ENCODE data around the gene ZFYVE16. TPM values are rescaled to one million over a fixed set of nuclear protein-coding genes. Genes with fewer than 3 reads are reported as not detected.
A peak's percentile ranks its signal among the peaks of the same experiment; 100 is the strongest.

ZFYVE16 gene
- total and polyA plus RNA-seq, 4 donors, result 6.0 to 26.3 (median 11.6) TPM

GRCh38 chr5:80481019-80481893 is 73.4 kb downstream of the ZFYVE16 start:
- peaks cover 0 to 5% (median 2%) of the 10 kb centered on the region in 4 donors for H3K36me3 ChIP-seq (ENCODE audit: control insufficient read depth in 4 of 4, insufficient read depth in 3 of 4, low read depth in 1 of 4, low read length in 3 of 4)
- H3K9ac ChIP-seq (ENCODE audit: low read depth in 1 of 2, low read length in 2 of 2), result no peak overlapping the region
- no peaks in the 10 kb centered on the region for H3K9me3 ChIP-seq (ENCODE audit: control insufficient read depth in 4 of 4, low read length in 3 of 4)
- H3K4me3 ChIP-seq (ENCODE audit: low read depth in 1 of 3, low read length in 3 of 3), result no peak overlapping the region
- H3K27me3 ChIP-seq (ENCODE audit: control insufficient read depth in 4 of 4, insufficient read depth in 4 of 4, low read length in 3 of 4), result no peaks in the 10 kb centered on the region
- DNase-seq (ENCODE audit: low spot score), result no peak
- peaks cover 1 to 6% (median 4%) of the 10 kb centered on the region in 4 donors for H3K4me1 ChIP-seq (ENCODE audit: control insufficient read depth in 4 of 4, insufficient read depth in 4 of 4, low read length in 3 of 4)
- 83% methylated on average over 3 of the region's 3 CpGs for WGBS
- H3K27ac ChIP-seq (ENCODE audit: low read depth in 1 of 2, low read length in 2 of 2), result no peak overlapping the region
- TF ChIP-seq FOXA2 (IDR thresholded peaks at IDR 0.05) (no peak), RXRA (IDR thresholded peaks at IDR 0.05) (peak in 1 of 2 donors; percentile 15), CTCF (IDR thresholded peaks at IDR 0.05; ENCODE audit: low read depth, low read length, missing input control) (peak; percentile 77), JUND (IDR thresholded peaks at IDR 0.05) (no peak), YY1 (IDR thresholded peaks at IDR 0.05) (peak; percentile 36), HNF4A (conservative IDR thresholded peaks at IDR 0.05) (peak; percentile 32 to 44), GABPA (IDR thresholded peaks at IDR 0.05 in 1 of 2, conservative IDR thresholded peaks at IDR 0.05 in 1 of 2) (no peak), ATF3 (IDR thresholded peaks at IDR 0.05) (no peak), TAF1 (conservative IDR thresholded peaks at IDR 0.05) (no peak), MAX (IDR thresholded peaks at IDR 0.05) (no peak), NR2F2 (IDR thresholded peaks at IDR 0.05) (no peak), SP1 (IDR thresholded peaks at IDR 0.05) (no peak), HNF4G (IDR thresholded peaks at IDR 0.05) (no peak), ZBTB33 (IDR thresholded peaks at IDR 0.05) (no peak), RAD21 (IDR thresholded peaks at IDR 0.05) (peak; percentile 84 to 91), FOXA1 (IDR thresholded peaks at IDR 0.05) (no peak), EGR1 (IDR thresholded peaks at IDR 0.05; ENCODE audit: low read depth in 2 of 2) (no peak), REST (IDR thresholded peaks at IDR 0.05) (no peak)

Data from liver (tissue), 9 donors.